GM18498 (cell line): ENCODE data around the gene ADAMTS7.
A peak's percentile ranks its signal among the peaks of the same experiment; 100 is the strongest.
"Not testable (repeated sequence)": the region's sequence is repeated elsewhere in the genome, so short reads cannot be mapped to it uniquely, and the experiment has no call there.

Experiments
- ATAC-seq: cut with Tn5 transposase; IDR thresholded peaks from one replicate; pipeline ENCODE4 v1.9.1; 2021; ENCODE audit warnings: mild to moderate bottlenecking, moderate library complexity; ENCODE audit not compliant: unreplicated experiment

The ADAMTS7 gene

DNA sequence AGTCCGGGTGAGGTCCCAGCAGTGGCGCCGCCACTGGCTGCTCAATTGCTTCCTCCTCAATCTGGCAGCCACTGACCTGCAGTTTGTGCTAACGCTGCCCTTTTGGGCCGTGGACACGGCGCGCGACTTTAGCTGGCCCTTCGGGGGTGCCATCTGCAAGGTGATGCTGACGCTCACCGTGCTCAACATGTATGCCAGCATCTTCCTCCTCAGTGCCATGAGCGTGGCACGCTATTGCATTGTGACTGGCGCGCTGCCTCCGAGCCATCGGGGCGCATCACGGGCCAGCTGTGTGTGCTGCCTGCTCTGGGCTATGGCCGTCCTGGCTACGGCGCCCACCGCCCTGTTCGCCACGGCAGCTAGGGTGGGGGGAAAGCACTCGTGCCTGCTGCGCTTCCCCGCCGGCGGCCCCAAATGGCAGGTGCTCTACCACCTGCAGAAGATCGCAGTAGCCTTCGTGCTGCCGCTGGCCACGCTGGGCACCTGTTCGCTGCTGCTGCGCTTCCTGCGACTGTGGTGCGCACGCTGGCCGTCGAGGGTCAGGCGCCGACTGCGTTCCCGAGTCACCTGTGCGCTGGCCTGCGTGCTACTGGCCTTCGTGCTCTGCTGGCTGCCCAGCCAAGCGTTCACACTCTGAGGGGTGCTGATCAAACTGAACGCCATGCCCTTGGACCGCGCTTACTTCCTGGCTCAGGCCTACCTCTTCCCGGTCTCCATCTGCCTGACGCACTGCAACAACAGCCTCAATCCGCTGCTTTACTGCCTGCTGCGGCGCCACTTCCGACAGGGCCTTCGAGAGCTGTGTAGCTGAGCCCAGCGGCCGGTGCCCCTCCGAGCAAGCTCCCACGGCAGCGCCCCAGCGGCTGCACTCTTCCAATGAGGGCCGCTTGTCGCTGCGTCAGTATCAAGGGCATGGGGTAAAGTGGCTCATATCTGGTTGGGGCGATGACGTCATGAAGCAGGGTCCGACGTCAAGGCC is 20.3 kb upstream of the ADAMTS7 start:
- no peak for ATAC-seq

GRCh38 chr15:78830514-78831228 is 19.4 kb upstream of the ADAMTS7 start:
- ATAC-seq = no peak

DNA sequence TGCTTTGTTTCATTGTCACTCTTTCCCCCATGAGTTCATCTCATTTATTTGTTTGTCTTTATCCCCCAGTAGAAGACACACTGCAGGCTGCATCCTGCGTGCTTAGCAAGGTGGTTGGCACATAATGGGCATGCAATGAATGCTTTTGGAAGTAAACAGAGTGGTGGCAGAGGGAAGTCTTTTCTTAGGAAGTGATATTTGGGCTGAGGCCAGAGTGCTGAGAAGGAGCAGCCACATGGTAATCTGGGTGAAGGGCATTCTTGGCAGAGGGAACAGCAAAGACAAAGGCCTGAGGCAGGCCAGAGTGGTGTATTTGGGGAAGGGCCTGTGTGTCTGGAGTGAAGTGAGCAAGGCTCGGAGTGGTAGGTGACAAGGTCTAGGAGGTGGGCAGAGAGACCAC is 17.7 kb upstream of the ADAMTS7 start:
- no peak for ATAC-seq

DNA sequence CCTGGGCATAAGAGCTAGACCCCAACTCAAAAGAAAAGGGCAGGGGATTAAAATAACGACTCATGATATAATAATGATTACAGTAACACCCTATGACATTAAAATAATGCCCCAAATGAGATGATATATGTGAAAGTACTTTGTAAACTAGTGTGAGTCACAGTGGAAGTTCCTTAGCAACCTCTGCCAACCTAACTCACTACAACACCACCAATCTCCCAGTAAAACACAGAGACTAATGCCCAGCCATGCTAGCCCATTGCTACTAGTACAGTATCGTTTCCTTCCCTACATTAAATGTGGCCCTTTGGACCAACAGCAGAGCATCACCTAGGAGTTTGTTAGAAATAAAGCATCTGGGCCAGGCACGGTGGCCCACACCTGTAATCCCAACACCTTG is 11.2 kb upstream of the ADAMTS7 start:
- no peak for ATAC-seq

GRCh38 chr15:78811825-78812183 is 540 bp upstream of the ADAMTS7 start:
- no peak for ATAC-seq

DNA sequence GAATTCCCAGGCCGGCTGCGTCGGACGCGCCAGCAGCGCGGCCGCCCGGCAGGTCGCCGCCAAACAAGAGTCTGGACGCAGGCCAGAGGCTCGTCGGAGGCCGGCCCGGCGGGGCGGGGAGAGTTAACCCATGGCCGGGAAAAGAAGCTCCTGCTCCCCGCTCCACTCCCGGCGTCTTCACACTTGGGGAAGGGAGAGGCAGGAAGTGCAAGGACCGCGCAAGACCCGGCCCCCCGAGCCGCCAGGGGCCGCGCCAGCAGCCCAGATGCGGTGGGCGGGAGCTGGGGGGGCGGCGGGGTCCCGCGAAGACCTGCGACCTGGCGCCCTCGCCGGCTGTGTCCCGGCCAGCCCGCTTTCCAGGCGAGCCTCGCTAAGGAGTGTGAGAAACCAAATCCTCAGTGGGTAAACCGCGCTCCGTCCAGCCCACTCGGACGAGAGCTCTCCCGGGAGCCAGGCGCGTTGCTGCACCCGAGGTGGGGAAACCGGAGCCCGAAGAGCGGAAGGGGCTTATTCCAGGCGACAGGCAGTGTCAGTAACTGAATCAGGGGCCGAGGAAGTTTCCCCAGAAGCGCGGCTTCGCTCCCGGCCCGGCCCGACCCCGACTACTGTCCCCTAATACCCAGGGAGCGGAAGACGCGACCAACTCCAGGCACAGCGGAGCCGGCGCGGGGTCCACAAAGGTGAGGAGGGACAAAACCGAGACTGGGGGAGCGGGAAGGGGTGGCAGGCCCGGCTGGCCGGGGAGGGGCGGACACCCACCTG is 721 bp downstream of the ADAMTS7 start:
- peak; percentile 25 for ATAC-seq

- ATAC-seq = no peak
Observed at GRCh38 chr15:78810003-78810361, 1.3 kb downstream of the ADAMTS7 start.

DNA sequence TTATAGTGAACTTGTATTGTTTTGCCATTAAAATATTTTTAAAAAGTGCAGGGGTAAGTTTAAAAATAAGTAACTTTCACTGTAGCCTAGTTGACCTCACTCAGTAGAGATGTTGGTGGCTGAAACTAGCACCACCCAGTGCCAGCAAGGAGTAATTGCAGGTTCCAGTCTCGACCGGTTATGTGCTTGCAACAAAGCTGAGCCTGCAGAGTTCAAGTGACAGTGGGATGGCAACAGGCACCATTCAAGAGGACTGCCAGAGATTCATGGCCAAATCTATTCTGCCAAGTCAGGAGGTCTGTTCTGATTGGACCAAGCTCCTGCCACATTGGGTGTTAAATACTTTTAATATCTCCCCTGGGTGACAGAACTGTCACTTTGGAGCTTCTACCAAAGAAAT is 2.7 kb downstream of the ADAMTS7 start:
- no peak for ATAC-seq

- no peak for ATAC-seq
Observed at GRCh38 chr15:78807359-78807758, 3.9 kb downstream of the ADAMTS7 start.

- ATAC-seq = no peak
Observed at GRCh38 chr15:78804391-78804792, 6.9 kb downstream of the ADAMTS7 start.

DNA sequence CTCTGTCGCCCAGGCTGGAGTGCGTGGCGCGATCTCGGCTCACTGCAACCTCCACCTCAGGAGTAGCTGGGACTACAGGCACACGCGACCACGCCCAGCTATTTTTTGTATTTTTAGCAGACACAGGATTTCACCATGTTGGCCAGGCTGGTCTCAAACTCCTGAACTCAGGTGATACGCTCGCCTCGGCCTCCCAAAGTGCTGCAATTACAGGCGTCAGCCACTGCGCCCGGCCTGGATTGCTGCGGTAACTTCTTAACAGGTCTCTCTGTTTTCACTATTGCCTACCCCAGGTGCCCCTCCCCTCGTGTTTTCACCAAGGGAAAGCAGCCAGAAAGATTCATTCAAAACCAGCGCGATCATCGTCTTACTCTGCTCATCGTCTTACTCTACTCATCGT is 10.5 kb downstream of the ADAMTS7 start:
- no peak for ATAC-seq

GRCh38 chr15:78800189-78800588 is 11.1 kb downstream of the ADAMTS7 start:
- ATAC-seq = no peak

- ATAC-seq = not testable (repeated sequence)
Observed at GRCh38 chr15:78799102-78799501, 12.2 kb downstream of the ADAMTS7 start.

GRCh38 chr15:78798355-78798754 is 12.9 kb downstream of the ADAMTS7 start:
- not testable (repeated sequence) for ATAC-seq

DNA sequence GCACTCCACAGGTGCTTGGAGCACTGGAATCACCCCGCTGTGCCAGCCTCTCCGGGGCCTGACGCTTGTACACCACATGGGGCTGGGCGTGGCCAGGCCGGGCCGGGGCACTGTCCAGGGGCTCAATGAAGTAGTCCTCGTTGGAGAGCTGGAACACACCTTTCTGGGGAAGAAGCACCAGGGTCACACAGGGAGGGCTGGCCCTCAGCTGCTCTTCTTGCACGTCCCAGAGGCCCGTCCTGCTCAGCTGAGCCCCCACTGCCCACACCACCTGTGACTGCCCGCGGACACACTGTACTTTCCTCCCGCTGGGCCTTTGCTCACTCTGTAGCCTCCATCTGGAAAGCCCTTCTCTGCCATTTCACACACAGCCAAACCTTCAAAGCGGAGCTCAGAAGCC is 13.3 kb downstream of the ADAMTS7 start:
- ATAC-seq = no peak

- no peak for ATAC-seq
Observed at GRCh38 chr15:78796510-78796909, 14.8 kb downstream of the ADAMTS7 start.

DNA sequence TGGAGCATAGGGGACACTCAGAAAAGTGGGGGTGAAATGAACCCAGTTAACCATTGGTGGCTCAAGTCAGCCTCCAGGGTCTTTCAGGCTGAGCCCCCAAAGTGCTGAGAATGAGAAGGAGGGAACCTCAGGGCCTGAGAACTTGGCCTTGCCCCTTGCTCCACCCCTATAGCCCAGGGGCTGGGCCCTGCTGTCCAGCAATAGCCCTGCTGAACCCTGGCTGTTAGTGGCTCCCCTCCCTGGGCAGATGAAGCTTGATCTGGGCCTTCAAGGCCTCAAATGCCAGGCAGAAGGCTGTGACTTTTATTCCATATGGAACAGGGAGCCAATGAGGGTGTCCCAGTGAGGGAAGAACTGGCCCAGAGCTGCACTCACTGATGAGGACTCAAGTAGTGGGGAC is 16.2 kb downstream of the ADAMTS7 start:
- ATAC-seq = no peak

DNA sequence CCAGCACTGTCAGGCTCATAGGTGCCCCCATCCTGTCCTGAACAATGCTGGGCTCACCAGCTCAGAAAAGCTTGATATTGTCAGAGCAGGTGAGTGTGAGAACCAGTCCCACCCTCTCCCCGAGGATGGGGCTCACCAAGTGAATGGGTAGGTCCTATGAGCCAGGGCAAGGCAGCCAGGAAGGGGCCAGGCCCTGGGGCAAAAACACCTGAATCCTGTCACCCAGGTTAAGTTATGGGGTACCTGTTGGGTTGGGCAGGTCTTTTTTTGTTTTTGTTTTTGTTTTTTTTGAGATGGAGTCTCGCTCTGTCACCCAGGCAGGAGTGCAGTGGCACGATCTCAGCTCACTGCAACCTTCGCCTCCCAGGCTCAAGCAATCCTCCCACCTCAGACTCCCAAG is 16.8 kb downstream of the ADAMTS7 start:
- ATAC-seq = not testable (repeated sequence)

DNA sequence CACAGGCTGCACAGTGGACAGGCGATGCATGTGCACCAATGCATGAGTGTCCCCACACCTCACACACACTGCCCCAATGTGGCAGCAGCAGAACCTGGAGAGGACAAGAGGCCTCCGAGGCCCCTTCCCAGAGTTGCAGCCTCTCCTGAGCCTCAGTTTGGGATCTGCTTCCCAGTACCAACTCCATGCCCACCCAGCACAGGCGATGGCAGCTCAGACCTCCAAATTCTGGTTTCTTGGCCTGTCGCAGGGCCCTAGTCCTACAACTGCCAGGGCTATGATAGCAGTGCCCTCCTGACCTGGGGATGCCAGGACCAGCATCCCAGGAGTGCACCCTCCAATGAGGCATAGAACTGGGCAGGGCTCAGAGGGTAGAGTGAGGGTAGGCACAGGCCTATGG is 19.9 kb downstream of the ADAMTS7 start:
- ATAC-seq = no peak

DNA sequence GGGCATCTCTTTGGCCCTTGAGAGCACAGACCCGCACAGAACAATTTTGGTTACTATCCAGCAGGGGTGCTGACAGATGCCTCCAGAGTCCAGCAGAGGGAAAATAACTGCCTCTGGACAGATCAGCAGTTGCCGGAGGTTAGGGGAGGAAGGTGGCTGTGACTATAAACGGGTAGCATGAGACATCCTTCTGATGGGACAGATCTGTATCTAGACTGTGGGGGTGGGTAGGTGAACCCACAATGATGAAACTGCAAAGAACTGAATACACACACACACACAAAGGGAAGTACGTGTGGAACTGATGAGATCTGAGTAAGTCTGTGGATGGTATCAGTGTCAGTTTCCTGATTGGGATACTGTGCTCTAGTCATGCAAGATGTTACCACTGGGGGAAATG is 21.2 kb downstream of the ADAMTS7 start:
- ATAC-seq = no peak

GRCh38 chr15:78789615-78790014 is 21.6 kb downstream of the ADAMTS7 start:
- ATAC-seq = no peak
